Activated naive CD8-positive, alpha-beta T cell treated with anti-CD3 and anti-CD28 coated beads for 36 hours (primary cell): Measurements from ENCODE around the gene C19orf85. TPM values are rescaled to one million over a fixed set of nuclear protein-coding genes. Genes with fewer than 3 reads are reported as not detected.

ENCODE experiments used
- DNase-seq: peaks from one replicate; pipeline ENCODE4 v3.0.0; 2021
- H3K27ac Mint-ChIP-seq: one replicate; pipeline ENCODE4 v1.8.0; 2022; ENCODE audit warnings: mild to moderate bottlenecking, moderate library complexity, mixed read lengths
- H3K27me3 Mint-ChIP-seq: one replicate; pipeline ENCODE4 v1.8.0; 2022; ENCODE audit warnings: mild to moderate bottlenecking, mixed read lengths
- H3K36me3 Mint-ChIP-seq: one replicate; pipeline ENCODE4 v1.8.0; 2021; ENCODE audit warnings: mild to moderate bottlenecking, mixed read lengths
- H3K4me1 Mint-ChIP-seq: one replicate; pipeline ENCODE4 v1.8.0; 2021; ENCODE audit warnings: mixed read lengths
- H3K4me3 Mint-ChIP-seq: one replicate; pipeline ENCODE4 v1.8.0; 2022; ENCODE audit warnings: mild to moderate bottlenecking, moderate library complexity, mixed read lengths
- H3K9me3 Mint-ChIP-seq: one replicate; pipeline ENCODE4 v1.8.0; 2022; ENCODE audit warnings: mixed read lengths
- total RNA-seq, 2 experiments: library from RNA; stranded (reverse); gene quantifications; one replicate each; pipeline ENCODE4 v1.2.3, GENCODE V29; 2021

The C19orf85 gene
- total RNA-seq, 2 experiments from 2014 or later: not detected

DNA sequence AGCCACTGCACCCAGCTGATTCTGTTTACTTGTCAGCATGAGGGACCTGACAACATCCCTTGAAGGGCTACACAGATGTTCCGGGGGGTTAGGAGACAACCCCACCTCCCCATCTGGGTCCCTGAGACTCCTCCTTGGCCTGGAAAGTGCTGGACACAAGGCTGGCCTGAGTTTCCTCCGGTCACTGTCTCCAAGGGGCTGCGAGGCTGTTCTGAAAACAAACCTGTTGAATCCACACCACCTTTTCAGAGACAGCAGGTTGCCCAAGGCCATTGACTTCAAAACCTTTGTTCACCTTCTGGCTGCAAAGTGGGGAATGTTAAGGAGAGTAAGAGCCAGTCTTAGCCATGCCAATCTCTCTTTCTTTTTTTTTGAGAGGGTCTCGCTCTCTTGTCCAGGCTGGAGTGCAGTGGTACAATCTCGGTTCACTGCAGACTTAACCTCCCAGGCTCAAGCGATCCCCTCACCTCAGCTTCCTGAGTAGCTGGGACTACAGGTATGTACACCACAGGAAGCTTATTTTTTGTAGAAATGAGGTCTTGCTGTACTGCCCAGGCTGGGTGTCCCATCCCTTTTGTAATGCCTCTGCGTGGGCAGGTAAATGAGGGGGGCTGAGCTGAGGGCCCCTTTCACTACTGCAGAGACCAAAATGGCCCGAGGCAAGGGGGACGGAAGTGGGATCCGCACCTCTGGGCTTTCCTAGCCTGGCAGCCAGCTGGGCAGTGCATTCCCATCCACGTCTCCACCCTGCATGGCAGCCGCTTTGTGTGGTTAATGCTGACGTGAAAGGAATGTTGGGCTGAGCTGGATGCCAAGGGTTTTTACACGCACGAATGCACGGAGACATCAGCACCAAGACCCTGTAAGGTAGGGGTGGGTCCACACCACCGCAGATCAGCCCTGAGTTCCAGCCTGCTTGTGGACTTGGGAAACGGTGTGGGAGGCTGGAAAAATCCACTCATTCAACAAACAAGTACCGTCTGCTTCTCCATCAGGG, 10.0 kb upstream of the C19orf85 start:
- Mint-ChIP-seq H3K36me3 (peaks cover 2% of the 10 kb centered on the region), H3K9me3 (no peaks in the 10 kb centered on the region), H3K27ac (no peak overlapping the region), H3K4me1 (peaks cover 28% of the 10 kb centered on the region), H3K4me3 (peak overlapping the region; percentile 18), H3K27me3 (no peaks in the 10 kb centered on the region)
- DNase-seq: no peak

DNA sequence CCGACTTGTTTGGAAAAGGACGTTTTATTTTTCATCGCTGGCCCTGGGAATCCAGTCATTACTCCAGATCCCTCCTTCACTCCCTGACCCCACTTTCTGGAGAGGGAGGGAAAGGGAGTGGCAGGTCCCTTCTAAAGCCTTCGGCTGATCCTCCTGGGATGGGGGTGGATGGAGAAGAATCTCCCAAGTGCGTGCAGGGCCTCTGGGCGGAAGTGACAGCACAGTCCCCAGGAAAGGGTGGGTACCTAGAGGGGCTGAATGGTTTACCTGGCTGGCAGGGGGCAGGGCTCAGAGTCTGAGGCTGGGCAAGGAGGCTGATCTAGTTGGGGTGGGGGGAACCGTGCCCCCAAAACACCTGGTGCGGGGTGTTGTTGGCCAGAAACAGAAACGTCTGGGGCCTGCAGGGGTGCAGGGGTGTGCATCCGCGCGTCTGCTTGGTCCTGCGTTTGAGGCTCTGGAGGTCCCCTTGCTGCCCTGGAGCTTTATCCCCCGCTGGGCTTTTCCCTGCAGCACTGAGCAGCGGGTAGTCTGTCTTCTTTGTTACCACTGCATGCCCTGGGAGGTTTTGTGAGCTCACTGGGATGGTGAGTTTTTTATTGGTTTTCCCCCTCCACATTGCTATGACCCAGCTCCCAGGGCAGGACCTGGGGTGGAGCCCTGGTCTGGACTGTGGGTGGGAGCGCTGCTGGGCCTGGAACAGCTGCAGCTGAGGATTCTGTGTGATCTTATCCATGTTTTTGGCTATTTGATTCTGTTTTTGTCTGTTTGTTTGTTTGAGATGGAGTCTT, 8.9 kb upstream of the C19orf85 start:
- Mint-ChIP-seq H3K27ac (no peak overlapping the region), H3K4me1 (peaks cover 19% of the 10 kb centered on the region), H3K36me3 (no peaks in the 10 kb centered on the region), H3K4me3 (no peak overlapping the region), H3K9me3 (no peaks in the 10 kb centered on the region), H3K27me3 (no peaks in the 10 kb centered on the region)
- DNase-seq: no peak

DNA sequence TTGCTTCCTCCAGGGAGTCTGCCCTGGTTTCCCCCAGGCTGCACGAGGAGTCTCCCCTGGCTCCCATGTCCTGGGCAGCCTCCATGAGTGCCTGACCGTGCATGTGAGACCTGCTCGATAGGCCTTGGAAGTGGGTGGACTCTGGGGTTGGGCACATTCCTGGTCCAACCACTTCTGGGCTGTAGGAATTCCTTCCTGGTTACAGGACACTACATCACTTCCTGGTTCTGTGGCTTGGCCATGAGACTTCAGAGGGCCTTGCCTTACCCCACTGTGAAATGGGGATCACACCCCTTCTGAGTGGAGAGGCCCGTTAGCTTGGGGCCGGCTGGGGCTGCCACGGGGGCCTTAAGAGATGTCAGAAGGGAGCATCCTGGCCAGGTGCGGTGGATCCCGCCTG, 7.9 kb upstream of the C19orf85 start:
- Mint-ChIP-seq H3K27me3 (no peaks in the 10 kb centered on the region), H3K27ac (no peak overlapping the region), H3K4me3 (no peak overlapping the region), H3K36me3 (no peaks in the 10 kb centered on the region), H3K4me1 (peaks cover 15% of the 10 kb centered on the region), H3K9me3 (no peaks in the 10 kb centered on the region)
- no peak for DNase-seq

DNA sequence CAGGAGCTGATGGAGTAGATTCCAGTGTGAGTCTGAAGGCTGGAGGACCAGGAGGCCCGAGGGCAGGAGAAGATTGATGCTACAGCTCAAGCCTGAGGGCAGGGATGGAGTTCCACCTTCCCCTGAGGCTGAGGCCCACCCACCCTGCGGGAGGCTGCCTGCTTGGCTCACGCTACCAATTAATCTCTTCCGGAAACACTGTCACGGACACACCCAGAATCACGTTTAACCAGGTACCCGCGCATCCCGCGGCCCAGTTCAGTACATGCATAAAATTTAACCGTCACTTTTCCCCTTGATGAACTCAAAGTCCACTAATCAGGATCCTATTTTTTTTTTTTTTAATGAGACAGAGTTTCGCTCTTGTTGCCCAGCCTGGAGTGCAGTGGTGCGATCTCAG, 6.7 kb upstream of the C19orf85 start:
- Mint-ChIP-seq H3K27me3 (no peaks in the 10 kb centered on the region), H3K27ac (no peak overlapping the region), H3K9me3 (no peaks in the 10 kb centered on the region), H3K4me1 (peaks cover 13% of the 10 kb centered on the region), H3K36me3 (no peaks in the 10 kb centered on the region), H3K4me3 (no peak overlapping the region)
- DNase-seq: no peak

DNA sequence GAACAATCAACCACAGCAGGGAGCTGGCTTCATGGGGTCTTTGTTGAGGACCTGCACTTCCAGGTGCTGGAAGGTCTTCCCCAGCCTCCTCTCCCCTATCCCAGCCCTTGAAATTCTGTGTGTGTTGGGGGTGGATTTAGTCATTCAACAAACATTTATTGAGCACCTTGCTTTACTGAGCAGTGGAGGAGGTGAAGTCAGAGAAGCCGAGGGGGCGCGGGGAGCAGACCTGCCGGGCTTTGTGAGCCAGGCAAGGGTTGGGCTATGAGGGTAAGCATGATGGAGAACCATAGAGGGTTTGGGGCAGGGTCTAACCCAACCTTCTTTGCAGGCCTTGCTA, 3.5 kb upstream of the C19orf85 start:
- no peaks in the 10 kb centered on the region for H3K9me3 Mint-ChIP-seq
- peaks cover 3% of the 10 kb centered on the region for H3K4me1 Mint-ChIP-seq
- no peak for DNase-seq
- H3K27me3 Mint-ChIP-seq: no peaks in the 10 kb centered on the region
- H3K27ac Mint-ChIP-seq: no peak overlapping the region
- H3K4me3 Mint-ChIP-seq: no peak overlapping the region
- no peaks in the 10 kb centered on the region for H3K36me3 Mint-ChIP-seq

DNA sequence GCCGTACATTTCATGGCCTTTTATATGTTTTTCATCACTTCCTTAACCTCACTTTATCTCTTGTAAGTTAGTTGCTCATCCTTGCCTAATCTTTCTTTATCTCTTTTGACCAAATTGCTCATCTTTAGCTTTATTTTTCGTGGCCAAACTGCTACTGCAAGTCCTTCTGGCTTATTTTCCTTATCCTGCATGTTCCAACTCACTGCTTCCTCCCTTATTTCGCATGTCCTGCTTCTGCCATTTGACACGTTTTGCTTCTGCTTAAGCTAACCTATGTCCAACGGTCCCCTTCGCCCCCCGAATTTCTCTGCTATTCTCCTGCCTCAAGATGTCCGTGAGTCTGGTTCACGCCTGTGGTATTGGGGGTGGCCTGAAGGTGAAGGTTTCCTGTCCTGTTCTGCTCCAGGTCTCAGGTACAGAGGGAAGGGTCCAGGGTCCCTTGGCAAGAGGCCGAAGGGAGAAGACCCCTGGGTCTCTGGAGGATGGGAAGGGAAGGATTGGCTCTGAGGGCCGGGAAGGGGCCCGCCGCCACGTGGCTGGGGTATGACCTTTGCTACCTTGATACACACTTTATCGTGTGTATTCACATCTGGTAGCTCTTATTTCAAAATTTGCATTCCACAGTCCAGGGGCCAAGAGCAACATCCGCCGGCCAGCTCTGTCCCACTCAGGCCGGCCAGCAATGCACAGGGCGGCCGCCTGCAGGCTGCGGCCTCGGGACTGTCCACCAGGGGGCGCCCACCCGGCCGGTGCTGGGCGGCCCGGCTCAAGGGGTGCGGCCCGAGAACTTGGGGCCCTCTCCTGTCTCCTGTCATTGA, 2.9 kb upstream of the C19orf85 start:
- peaks cover 3% of the 10 kb centered on the region for H3K4me1 Mint-ChIP-seq
- H3K36me3 Mint-ChIP-seq: no peaks in the 10 kb centered on the region
- no peak overlapping the region for H3K27ac Mint-ChIP-seq
- peak; percentile 76 for DNase-seq
- no peak overlapping the region for H3K4me3 Mint-ChIP-seq
- no peaks in the 10 kb centered on the region for H3K9me3 Mint-ChIP-seq
- H3K27me3 Mint-ChIP-seq: no peaks in the 10 kb centered on the region

DNA sequence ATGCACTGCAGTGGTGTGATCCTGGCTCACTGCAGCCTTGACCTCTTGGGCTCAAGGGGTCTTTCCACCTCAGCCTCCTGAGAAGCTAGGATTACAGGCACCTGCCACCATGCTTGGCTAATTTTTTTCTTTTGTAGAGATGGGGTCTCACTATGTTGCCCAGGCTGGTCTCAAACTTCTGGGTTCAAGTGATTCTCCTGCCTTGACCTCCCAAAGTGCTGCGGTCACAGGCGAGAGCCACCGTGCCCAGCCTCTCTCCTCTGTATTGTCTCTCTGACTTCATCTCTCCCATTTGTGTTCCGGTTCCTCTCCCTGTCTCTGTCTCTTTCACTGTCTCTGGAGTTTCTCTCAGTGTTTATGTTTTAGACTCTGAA, 1.7 kb upstream of the C19orf85 start:
- no peak overlapping the region for H3K4me3 Mint-ChIP-seq
- no peaks in the 10 kb centered on the region for H3K27me3 Mint-ChIP-seq
- peaks cover 2% of the 10 kb centered on the region for H3K36me3 Mint-ChIP-seq
- H3K27ac Mint-ChIP-seq: no peak overlapping the region
- H3K4me1 Mint-ChIP-seq: peaks cover 10% of the 10 kb centered on the region
- DNase-seq: no peak
- H3K9me3 Mint-ChIP-seq: no peaks in the 10 kb centered on the region

DNA sequence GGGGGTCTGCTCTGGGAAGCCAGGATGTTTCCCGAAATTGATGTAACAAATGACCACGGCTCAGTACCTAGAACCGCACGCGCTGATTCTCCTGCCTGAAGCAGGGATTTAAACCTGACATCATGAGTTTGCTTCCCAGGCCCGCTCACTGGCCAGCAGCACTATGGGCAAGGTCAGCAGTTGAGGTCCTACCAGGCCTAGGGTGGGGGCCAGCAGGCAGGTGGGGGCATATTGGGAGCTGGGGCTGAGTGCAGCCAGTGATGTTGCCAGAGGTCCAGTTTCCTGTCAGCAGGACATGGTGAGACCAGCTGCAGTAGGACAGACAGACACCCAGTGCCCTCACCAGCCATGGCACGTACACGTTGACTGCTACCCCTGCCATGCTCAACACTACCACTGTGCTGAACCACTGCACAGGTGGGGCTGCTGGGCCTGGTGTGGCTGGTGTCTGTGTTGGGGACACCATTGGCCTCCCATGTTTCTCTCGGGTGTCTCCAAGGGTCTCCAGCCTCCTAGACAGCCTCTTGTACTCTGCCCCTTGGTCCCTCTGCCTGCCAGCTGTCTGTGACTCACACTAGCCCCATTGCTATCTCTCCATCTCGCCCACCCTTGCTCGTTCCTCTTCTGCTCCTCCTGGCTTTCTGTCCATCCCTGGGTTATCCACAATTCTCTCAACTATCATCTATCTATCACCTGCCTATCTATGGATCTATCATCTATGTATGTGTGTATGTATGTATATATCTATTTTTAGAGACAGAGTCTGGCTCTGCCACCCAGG, 1.1 kb upstream of the C19orf85 start:
- peaks cover 2% of the 10 kb centered on the region for H3K36me3 Mint-ChIP-seq
- no peaks in the 10 kb centered on the region for H3K9me3 Mint-ChIP-seq
- H3K27ac Mint-ChIP-seq: no peak overlapping the region
- H3K4me1 Mint-ChIP-seq: peaks cover 14% of the 10 kb centered on the region
- H3K27me3 Mint-ChIP-seq: no peaks in the 10 kb centered on the region
- DNase-seq: no peak
- no peak overlapping the region for H3K4me3 Mint-ChIP-seq

DNA sequence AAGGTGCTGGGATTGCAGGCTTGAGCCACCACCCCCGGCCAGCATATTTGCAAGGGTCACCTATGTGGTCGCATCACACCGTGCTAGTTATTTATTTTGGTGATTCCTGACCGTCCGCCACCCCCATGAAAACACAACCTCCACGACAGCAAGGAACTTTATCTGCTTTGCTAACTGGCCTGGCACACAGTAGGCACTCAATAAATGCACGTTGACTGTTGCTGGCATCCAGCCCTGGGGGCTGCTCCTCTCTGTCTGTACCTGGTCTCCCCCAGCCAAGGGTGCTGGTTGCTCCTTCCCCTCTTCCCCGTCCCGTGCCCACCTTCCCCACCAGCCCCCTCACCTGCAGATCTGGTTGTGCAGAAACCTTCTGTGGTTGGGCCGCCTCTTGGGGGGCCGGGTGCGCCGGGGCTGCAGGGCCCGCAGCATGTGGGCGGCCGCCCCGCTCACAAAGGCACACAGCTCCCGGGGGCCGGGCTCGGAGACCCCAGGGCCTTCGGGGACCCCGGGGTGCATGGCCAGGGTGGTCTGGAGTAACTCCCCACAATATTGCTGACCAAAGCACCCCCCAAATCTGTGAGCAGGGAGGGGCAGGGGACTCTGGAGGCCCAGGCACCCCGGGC, 401 bp downstream of the C19orf85 start:
- Mint-ChIP-seq H3K27ac (no peak overlapping the region), H3K27me3 (no peaks in the 10 kb centered on the region), H3K4me1 (peaks cover 21% of the 10 kb centered on the region), H3K9me3 (no peaks in the 10 kb centered on the region), H3K4me3 (no peak overlapping the region), H3K36me3 (peaks cover 2% of the 10 kb centered on the region)
- DNase-seq: no peak

DNA sequence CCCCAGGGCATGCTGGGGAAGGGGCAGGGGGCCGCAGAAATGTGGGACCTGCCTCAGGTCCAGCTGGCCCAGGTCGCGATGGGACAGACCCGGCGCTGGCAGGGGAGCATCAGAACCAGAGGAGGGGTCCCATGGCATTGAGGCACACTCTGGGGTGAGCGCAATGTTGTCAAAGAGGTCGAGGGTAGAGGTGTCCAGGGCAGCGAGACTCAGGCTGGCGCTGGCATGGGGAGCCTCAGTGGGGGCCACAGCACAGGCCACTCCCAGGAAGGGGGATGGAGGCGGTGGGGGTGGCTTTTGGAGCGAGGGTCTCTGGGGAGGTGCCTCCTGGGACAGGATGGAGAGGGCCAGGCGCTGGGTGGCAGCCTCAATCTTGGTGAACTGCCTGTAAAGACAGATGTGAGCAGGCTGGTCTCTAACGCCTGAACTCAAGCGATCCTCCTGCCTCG, 944 bp downstream of the C19orf85 start:
- peaks cover 21% of the 10 kb centered on the region for H3K4me1 Mint-ChIP-seq
- no peaks in the 10 kb centered on the region for H3K9me3 Mint-ChIP-seq
- H3K4me3 Mint-ChIP-seq: no peak overlapping the region
- no peak for DNase-seq
- H3K27me3 Mint-ChIP-seq: no peaks in the 10 kb centered on the region
- H3K36me3 Mint-ChIP-seq: peaks cover 2% of the 10 kb centered on the region
- H3K27ac Mint-ChIP-seq: no peak overlapping the region

DNA sequence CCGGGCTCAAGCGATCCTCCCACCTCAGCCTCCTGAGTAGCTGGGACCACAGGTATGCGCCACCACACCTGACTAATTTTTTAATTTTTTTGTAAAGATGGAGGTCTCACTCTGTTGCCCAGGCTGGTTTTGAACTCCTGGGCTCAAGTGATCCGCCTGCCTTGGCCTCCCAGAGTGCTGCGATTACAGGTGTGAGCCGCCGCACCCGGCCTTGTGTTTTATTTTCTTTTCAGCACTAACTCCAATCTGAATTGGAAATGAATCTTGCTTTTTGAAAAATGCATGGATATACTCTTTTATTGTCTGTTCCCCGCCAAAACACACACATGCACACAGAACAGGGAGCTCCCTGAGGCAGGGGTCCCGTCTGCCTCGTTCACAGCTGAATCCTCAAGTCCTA, 1.8 kb downstream of the C19orf85 start:
- no peaks in the 10 kb centered on the region for H3K27me3 Mint-ChIP-seq
- H3K4me3 Mint-ChIP-seq: peak overlapping the region; percentile 82
- H3K27ac Mint-ChIP-seq: no peak overlapping the region
- H3K36me3 Mint-ChIP-seq: peaks cover 2% of the 10 kb centered on the region
- peaks cover 18% of the 10 kb centered on the region for H3K4me1 Mint-ChIP-seq
- DNase-seq: no peak
- H3K9me3 Mint-ChIP-seq: no peaks in the 10 kb centered on the region

DNA sequence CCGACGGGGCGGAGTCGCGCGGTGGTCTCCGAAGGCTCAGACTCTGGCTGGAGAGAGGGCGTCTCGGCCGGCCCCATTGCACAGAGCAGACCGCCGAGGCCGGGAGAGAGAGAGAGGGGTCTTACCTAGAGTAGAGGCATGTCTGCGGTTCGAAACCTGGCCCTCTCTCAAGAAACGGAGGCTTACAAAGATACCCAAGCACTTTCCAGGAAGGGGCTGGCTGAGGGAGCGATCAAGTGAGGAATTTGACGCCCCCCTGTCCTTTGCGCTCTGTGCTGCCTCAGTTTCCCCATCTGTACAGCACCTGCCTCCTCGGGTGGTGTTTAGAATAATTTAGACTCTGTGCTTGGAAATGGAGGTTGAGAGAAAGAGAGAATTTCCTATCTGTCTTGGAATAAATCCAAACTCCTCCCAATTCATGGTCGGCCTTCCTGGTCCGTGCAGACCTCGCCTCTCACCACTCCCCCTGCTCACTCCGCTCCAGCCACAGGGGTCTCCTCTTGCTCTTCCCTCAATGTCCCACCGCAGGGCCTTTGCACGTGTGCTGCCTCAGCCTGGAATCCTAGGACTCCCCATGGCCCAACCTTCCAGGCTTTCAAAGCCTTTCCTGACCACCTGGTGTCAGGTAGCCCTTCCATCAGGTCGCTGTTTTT, 2.5 kb downstream of the C19orf85 start:
- H3K4me1 Mint-ChIP-seq: peaks cover 18% of the 10 kb centered on the region
- no peak for DNase-seq
- no peaks in the 10 kb centered on the region for H3K27me3 Mint-ChIP-seq
- H3K27ac Mint-ChIP-seq: peak overlapping the region; percentile 83
- H3K36me3 Mint-ChIP-seq: peaks cover 2% of the 10 kb centered on the region
- peak overlapping the region; percentile 82 for H3K4me3 Mint-ChIP-seq
- H3K9me3 Mint-ChIP-seq: no peaks in the 10 kb centered on the region

DNA sequence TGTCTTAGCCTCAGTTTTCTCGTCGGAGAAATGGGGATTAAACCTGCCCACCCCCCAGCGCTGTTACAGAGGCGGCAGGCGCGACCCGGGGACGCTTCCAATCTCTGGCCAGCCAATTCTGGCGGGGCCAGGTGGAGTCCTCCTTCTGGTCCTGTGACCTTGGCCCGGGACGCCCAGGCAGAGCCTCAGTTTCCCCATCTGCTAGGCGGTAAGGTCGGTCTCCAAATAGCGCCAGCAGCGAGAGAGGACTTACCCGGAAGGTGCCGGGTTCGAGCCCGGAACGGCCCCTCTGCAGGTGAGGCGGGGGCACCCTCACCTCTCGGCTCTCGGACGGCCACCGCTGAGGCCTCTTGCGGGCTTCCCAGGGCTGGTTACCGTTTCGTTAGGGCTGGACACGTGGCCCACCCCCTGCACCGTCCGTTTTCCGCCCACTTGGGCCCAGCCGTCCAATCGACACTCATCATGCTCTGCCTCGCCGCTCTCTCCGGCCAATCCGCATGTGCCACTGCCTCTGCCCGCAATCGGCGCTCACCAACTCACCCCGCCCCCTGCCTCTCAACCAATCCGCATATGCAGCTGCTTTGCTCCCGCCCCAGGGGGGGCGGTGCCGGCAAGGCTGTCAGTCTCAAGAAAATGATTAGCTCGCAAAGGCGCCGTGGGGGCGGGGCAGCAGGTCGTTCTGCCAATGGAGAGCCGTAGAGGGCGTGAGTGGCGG, 3.1 kb downstream of the C19orf85 start, which contains the start of gene ISOC2:
Gene ISOC2 (minus strand): TSS at position 384 of the 715 bp plus-strand sequence. CDS start 5,156 bp downstream, outside the sequence.
- Mint-ChIP-seq H3K4me3 (peak within 1 kb of the TSS; percentile 82), H3K9me3 (no peaks in the 10 kb centered on the region), H3K27ac (peak within 1 kb of the TSS; percentile 83), H3K36me3 (peaks cover 2% of the 10 kb centered on the region), H3K27me3 (no peaks in the 10 kb centered on the region), H3K4me1 (peaks cover 18% of the 10 kb centered on the region)
- peak; percentile 100 for DNase-seq
